PC-9 (cell line): ENCODE data around the gene RAB20. TPM values are rescaled to one million over a fixed set of nuclear protein-coding genes. Genes with fewer than 3 reads are reported as not detected.
A peak's percentile ranks its signal among the peaks of the same experiment; 100 is the strongest.

Experiments
- BruUV-seq: library from RNA; stranded (reverse); fragments of 400-500 nt; replicated peaks from 2 replicates; lab custom pipeline; 2021; lab: Mats Ljungman, UMichigan
- CTCF ChIA-PET: fragments of 300-600 bp; sonication (Branson Sonifier 250); formaldehyde crosslinking; loops from one replicate; lab custom pipeline; 2022; ENCODE audit warnings: antibody characterized with exemption; lab: Charles Lee
- POLR2A ChIA-PET: fragments of 300-600 bp; sonication (Branson Sonifier 250); formaldehyde crosslinking; loops from one replicate; lab custom pipeline; 2022; ENCODE audit warnings: antibody characterized with exemption; ENCODE audit not compliant: unreplicated experiment; lab: Charles Lee
- DNase-seq, 2 experiments: peaks; one replicate each; pipeline versions ENCODE4 v3.0.0 to v3.0.0-alpha.2; 2015 to 2022; ENCODE audit warnings: mixed read lengths in 1 of 2
- H2AFZ ChIP-seq: fragments of 200-600 bp; sonication (generic); 2 replicates; pipeline ENCODE4 v1.8.1; 2017; ENCODE audit warnings: antibody characterized with exemption
- H3F3A ChIP-seq: fragments of 200-600 bp; sonication (generic); 2 replicates; pipeline ENCODE4 v1.8.1; 2017; ENCODE audit warnings: antibody characterized with exemption, mild to moderate bottlenecking, low read depth; ENCODE audit not compliant: insufficient read depth
- H3K27ac ChIP-seq: fragments of 200-600 bp; sonication (generic); 2 replicates; pipeline ENCODE4 v1.6.1; 2016; ENCODE audit warnings: mixed run types
- H3K27me3 ChIP-seq: fragments of 200-600 bp; sonication (generic); 2 replicates; pipeline ENCODE4 v1.6.1; 2016; ENCODE audit warnings: low read depth, mixed run types; ENCODE audit not compliant: insufficient read depth
- H3K36me3 ChIP-seq: fragments of 200-600 bp; sonication (generic); 2 replicates; pipeline ENCODE4 v1.6.1; 2016; ENCODE audit warnings: low read depth, mixed run types
- H3K4me1 ChIP-seq: fragments of 200-600 bp; sonication (generic); replicated peaks from 2 replicates; pipeline ENCODE4 v1.6.1; 2016; ENCODE audit warnings: mixed run types; ENCODE audit not compliant: insufficient read depth
- H3K4me2 ChIP-seq: fragments of 200-600 bp; sonication (generic); 2 replicates; pipeline ENCODE4 v1.6.1; 2017; ENCODE audit warnings: mixed run types
- H3K4me3 ChIP-seq: fragments of 200-600 bp; sonication (generic); 2 replicates; pipeline ENCODE4 v1.6.1; 2016; ENCODE audit warnings: mixed run types
- H3K79me2 ChIP-seq: fragments of 200-600 bp; sonication (generic); 2 replicates; pipeline ENCODE4 v1.6.1; 2017; ENCODE audit warnings: low read depth, mixed run types
- H3K9me2 ChIP-seq: fragments of 200-600 bp; sonication (generic); 2 replicates; pipeline ENCODE4 v1.8.1; 2017; ENCODE audit warnings: mild to moderate bottlenecking; ENCODE audit not compliant: insufficient read depth
- H3K9me3 ChIP-seq: fragments of 200-600 bp; sonication (generic); 2 replicates; pipeline ENCODE4 v1.8.1; 2016; ENCODE audit warnings: low read depth; ENCODE audit not compliant: insufficient read depth
- H4K20me1 ChIP-seq: fragments of 200-600 bp; sonication (generic); 2 replicates; pipeline ENCODE4 v1.8.1; 2017; ENCODE audit not compliant: insufficient read depth
- CTCF ChIP-seq: fragments of 200-600 bp; sonication (generic); conservative IDR thresholded peaks from 2 replicates; pipeline ENCODE4 v1.6.1; 2017; ENCODE audit warnings: mixed run types, antibody characterized with exemption, mild to moderate bottlenecking, moderate library complexity
- EZH2 ChIP-seq: fragments of 200-600 bp; sonication (generic); IDR thresholded peaks from 2 replicates; pipeline ENCODE4 v1.8.0; 2017; ENCODE audit warnings: antibody characterized with exemption, low read depth
- intact Hi-C: fragments of 100-400 bp; cut with micrococcal nuclease; formaldehyde crosslinking; loops from one replicate; pipeline ENCODE4 v1.10.0; 2022; ENCODE audit not compliant: unreplicated experiment
- total RNA-seq: library from RNA; stranded (reverse); gene quantifications from 2 replicates; pipeline ENCODE4 v1.2.3, GENCODE V29; 2021

Gene RAB20
- total RNA-seq, 1 experiment from 2014 or later: 31.9 TPM

GRCh38 chr13:110523838-110524540, 37.5 kb downstream of the RAB20 start:
- Histone ChIP-seq H4K20me1 (no peaks in the 10 kb centered on the region), H3K4me3 (peak overlapping the region; percentile 20; the same call in 1 of the 2 replicates), H2AFZ (no peak overlapping the region), H3K4me2 (peak overlapping the region; percentile 70), H3K4me1 (peaks cover 72% of the 10 kb centered on the region), H3F3A (peaks cover 57% of the 10 kb centered on the region), H3K36me3 (no peaks in the 10 kb centered on the region), H3K27me3 (no peaks in the 10 kb centered on the region), H3K79me2 (peaks cover 56% of the 10 kb centered on the region), H3K9me2 (no peaks in the 10 kb centered on the region), H3K9me3 (no peaks in the 10 kb centered on the region), H3K27ac (peak overlapping the region; percentile 60)
- intact Hi-C loops: loop anchor here (1.0 kb wide), 3 partner anchors 17 to 189 kb away; partner anchors contain the start of gene ING1
- BruUV-seq: no TSS peak
- TF ChIP-seq EZH2: no peak
- TF ChIP-seq CTCF: no peak
- ChIA-PET CTCF (interaction anchor here (0.6 to 1.0 kb wide), 2 partner anchors 17 to 38 kb away, joined by 4 to 6 read pairs; partner anchors contain the start of gene RAB20), POLR2A (interaction anchor here (0.5 to 0.9 kb wide), 6 partner anchors 16 to 191 kb away, joined by 3 to 8 read pairs (median 4); no protein-coding TSS in a partner anchor)
- no peak for DNase-seq

DNA sequence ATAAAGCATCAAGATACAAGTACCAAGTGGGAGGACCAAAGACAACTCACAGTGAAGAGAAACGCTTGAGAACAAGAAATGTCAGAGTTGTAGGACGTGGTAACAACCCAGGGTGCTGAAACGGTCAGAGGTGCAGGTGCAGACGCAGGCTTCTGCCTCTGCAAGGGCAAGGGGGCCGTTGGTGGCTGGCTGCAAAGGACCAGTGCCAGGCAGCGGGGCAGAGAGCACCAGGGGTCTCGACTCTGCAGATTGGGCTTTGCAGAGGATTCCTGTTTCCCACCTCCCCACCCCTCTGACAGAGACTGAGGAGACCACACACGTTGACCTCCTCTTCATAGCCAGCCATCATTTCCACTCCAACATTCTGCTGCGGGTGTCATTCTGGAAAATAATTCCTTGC, 38.3 kb downstream of the RAB20 start:
- H3K36me3 ChIP-seq: no peaks in the 10 kb centered on the region
- H3K4me3 ChIP-seq: no peak overlapping the region
- DNase-seq: no peak
- ChIA-PET CTCF (no interaction called here), POLR2A (no interaction called here)
- TF ChIP-seq EZH2 (no peak), CTCF (no peak)
- H4K20me1 ChIP-seq: no peaks in the 10 kb centered on the region
- no peak overlapping the region for H3K27ac ChIP-seq
- peaks cover 54% of the 10 kb centered on the region for H3F3A ChIP-seq
- H3K9me3 ChIP-seq: no peaks in the 10 kb centered on the region
- intact Hi-C loops: no loop called here
- peaks cover 50% of the 10 kb centered on the region for H3K79me2 ChIP-seq
- H3K9me2 ChIP-seq: no peaks in the 10 kb centered on the region
- H3K4me1 ChIP-seq: peaks cover 72% of the 10 kb centered on the region
- no peak overlapping the region for H2AFZ ChIP-seq
- H3K4me2 ChIP-seq: no peak overlapping the region
- BruUV-seq: no TSS peak
- H3K27me3 ChIP-seq: no peaks in the 10 kb centered on the region

DNA sequence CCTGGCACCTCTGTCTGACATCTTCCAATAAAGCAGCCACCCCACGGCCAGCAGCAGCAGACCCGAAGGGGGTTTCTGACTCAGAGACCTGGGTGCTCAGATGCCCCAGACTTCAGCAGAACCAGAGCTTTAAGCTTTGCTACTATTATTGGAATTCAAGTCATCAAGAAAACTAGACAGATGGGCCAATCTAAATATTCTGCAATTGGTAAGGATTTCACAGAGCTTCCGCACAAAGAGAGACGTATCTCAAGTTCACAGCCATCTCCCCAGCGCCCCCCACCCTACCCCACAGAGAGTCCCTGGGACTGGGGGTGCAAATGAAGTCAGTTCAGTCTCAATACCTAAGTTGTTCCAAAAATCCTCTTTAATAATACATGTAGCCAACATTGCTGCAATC, 38.8 kb downstream of the RAB20 start:
- TF ChIP-seq CTCF (no peak), EZH2 (no peak)
- POLR2A ChIA-PET: no interaction called here
- Histone ChIP-seq H2AFZ (no peak overlapping the region), H3K36me3 (no peaks in the 10 kb centered on the region), H4K20me1 (no peaks in the 10 kb centered on the region), H3K27ac (no peak overlapping the region), H3K79me2 (peaks cover 45% of the 10 kb centered on the region), H3K4me3 (no peak overlapping the region), H3K4me2 (no peak overlapping the region), H3F3A (peaks cover 53% of the 10 kb centered on the region), H3K27me3 (no peaks in the 10 kb centered on the region), H3K9me2 (no peaks in the 10 kb centered on the region), H3K4me1 (peaks cover 72% of the 10 kb centered on the region), H3K9me3 (no peaks in the 10 kb centered on the region)
- no peak for DNase-seq
- CTCF ChIA-PET: no interaction called here
- no TSS peak for BruUV-seq
- intact Hi-C loops: no loop called here
